GM12801 (cell line): ENCODE results near the gene C1orf35.

Experiments
- TF ChIP-seq, protein P1 (sequence below): IDR thresholded peaks from one replicate; pipeline ENCODE4 v1.5.1; 2011; ENCODE audit warnings: control low read depth; ENCODE audit not compliant: insufficient read length; ENCODE audit errors: extremely low read depth

Gene C1orf35

DNA sequence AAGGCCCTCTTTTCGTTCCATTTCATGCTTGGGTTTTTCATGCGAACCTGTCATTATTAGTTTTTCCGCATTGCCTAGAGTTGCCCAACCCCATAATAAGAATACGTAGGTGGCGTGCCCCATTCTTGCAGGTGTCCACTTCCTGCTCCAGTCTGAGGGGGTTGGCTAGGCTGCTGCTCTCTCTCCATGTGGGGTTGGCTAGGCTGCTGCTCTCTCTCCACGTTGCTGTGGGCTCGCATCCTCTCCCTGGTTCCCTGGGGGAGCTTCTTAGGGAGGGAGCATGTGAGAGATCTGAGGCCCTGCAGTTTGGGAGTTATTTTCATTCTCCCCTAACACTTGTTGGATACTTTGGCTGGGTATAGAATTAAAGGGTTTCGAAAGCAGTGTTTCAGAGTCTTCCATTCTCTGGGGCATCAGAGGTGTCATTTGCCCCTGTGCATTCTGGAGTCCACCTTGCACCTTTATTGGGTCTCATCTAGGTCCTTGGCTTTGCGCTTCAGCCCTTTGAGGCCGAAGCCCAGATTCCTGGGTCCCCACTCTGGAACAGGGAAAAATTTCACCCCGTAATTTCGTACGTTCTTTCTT, 8.6 kb downstream of the C1orf35 start:
- TF ChIP-seq, protein P1, sequence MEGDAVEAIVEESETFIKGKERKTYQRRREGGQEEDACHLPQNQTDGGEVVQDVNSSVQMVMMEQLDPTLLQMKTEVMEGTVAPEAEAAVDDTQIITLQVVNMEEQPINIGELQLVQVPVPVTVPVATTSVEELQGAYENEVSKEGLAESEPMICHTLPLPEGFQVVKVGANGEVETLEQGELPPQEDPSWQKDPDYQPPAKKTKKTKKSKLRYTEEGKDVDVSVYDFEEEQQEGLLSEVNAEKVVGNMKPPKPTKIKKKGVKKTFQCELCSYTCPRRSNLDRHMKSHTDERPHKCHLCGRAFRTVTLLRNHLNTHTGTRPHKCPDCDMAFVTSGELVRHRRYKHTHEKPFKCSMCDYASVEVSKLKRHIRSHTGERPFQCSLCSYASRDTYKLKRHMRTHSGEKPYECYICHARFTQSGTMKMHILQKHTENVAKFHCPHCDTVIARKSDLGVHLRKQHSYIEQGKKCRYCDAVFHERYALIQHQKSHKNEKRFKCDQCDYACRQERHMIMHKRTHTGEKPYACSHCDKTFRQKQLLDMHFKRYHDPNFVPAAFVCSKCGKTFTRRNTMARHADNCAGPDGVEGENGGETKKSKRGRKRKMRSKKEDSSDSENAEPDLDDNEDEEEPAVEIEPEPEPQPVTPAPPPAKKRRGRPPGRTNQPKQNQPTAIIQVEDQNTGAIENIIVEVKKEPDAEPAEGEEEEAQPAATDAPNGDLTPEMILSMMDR: no peak

DNA sequence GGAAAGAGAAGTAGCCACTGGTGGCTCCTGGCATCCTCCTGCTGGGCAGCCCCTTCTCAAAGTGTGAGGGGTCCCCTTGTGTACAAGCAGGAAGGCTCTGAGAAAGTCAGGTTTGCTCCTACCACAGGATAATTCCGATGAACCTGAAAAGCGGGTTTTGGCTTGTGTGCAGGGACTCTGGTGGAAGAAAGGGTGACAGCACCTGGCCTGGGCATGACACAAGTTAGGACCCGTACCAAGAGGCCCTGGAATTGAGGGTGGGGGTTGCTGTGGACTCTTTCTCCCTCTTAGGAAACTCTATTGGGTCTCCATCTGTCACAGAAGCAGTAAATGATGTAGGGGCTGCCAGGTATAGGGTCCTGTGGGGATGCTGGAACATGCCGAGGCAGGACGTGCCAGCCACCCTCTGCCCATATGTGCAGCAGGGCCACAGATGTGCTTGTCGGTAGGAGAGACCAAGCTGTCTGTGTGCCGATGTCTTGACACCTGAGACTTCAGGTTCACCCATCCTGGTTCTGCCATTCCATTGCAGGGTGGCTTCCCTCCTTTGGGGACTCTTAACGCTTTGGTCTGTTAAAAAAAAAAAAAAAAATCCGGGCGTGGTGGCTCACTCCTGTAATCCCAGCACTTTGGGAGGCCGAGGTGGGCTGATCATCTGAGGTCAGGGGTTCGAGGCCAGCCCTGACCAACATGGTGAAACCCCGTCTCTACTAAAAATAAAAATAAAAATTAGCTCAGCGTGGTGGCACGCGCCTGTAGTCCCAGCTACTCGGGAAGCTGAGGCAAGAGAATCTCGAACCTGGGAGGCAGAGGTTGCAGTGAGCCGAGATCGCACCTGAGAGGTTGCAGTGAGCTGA, 9.8 kb downstream of the C1orf35 start:
- TF ChIP-seq, protein P1: no peak

DNA sequence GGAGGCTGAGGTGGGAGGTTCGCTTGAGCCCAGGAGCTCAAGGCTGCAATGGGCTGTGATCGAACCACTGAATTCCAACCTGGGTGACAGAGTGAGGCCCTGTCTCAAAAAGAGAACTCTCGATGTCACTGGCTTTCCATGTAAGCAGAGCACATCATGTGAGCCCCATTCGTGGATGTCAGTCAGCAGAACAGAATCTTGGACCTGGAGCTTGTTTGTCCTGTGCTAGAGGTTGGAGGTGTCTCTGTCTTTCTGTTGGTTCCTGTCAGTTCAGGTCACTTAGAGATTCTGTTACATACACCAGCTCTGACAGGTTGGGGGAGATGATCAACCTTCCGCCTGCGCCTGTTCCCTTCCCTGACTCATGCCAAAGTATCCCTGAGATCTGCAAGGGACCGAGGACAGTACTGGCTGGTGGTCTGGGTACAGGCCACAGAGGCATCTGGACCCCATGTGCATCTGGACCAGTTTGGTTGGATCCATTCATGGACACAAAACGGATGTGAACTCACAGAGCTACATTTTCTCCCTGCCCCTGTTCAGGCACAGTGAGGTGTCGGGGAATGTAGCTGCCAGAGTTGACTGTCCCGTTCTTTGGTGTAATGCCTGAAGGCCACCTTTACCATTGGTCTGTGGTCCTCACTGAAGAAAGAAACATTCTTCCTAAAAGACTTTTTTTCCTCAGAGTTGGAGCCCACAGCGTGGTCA, 10.6 kb downstream of the C1orf35 start:
- TF ChIP-seq, protein P1: no peak

DNA sequence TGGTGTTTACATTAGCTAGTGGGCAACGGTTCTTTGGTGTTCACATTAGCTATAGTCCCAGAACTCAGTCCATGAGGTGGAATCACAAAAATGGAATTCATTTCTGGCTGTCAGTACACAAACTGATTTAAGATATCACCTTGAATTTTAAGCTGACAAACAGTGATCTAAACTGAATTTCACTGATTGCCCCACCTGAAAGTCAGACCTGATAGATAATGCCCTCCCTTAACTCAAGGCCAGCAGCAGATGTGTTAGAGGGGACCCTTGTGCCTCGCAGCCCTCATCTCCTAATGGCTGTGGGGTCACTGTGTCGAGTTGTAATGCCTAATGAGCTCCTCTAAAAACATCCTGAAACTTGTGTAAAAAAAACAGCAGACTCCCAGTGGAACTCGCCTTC, 12.0 kb downstream of the C1orf35 start:
- TF ChIP-seq, protein P1: no peak

DNA sequence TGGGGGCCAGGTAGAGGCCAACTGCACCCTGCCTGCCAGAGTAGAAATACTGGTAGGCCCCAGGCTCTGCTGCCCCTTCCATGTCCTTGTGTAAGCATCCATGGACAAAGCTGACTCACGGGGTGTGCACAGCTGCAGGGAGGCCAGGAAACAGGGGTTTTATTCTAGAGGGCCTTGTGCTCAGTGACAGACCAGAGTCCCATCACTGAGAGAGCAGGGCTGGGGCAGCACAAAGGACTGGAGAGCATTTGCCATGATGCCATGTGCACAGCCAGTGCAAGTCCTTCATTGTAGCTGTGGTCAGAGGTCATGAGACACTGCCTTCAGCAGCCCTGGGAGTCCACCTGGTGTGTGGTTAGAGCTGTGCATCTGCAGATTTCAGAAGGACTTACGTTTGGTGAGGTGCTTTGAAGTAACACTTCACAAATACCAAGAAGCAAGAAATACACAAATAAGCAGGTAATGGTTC, 12.5 kb downstream of the C1orf35 start:
- TF ChIP-seq, protein P1: no peak

DNA sequence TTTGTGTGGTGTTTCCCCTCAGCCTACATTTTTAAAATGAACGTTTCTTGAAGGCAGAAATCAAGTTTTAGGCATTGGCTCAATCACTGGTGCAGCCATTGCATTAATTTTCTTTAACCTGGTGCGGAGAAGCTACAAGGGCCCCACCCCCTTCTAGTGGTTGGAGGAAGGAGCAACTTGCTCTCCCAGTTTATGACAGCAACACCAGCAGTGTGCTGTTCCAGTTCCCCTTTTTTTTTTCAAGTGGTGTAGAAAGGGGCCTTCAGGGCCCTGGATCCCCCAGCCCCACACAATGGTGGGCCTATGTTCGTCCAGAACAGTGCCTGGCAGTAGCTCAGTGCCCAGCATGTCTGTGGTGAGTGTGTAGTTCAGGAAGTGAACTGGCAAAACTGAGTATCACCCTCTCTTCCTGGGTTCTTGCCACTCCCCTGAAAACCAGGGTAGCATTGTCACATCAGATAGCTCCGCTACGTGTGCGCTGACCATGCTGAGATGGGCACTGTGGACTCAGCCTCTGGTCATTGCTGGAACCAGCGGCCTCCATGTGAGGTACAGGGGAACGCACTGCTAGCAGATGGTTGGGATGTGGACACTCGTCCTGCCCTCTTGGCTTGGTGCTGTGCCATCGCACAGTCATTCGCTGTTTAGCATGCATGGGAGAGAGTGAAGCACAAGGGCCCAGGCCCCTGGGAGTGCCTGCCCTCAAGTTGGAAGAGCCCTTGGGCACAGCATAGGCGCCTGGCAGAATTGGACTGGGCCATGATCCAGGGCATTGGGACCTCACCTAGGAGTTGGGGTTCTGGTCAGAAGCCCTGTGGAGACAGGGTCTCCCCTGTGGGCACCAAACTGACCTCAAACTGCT, 13.4 kb downstream of the C1orf35 start:
- TF ChIP-seq, protein P1: no peak
